K562 (cell line): ENCODE data around the gene CFAP107. TPM values are rescaled to one million over a fixed set of nuclear protein-coding genes. Genes with fewer than 3 reads are reported as not detected.
A peak's percentile ranks its signal among the peaks of the same experiment; 100 is the strongest.

Source experiments
- ASH1L ChIP-seq: fragments of 450-650 bp; IDR thresholded peaks from 2 replicates; pipeline ENCODE4 v1.6.1; 2018; ENCODE audit warnings: borderline replicate concordance, mild to moderate bottlenecking, low read depth; ENCODE audit not compliant: partially characterized antibody
- ATF3 ChIP-seq, 2 experiments: fragments of 450-650 bp in 1 of 2; sonication (generic) in 1 of 2; formaldehyde crosslinking in 1 of 2; IDR thresholded peaks in 1 of 2; conservative IDR thresholded peaks in 1 of 2; 2 replicates each; pipeline versions ENCODE4 v1.6.1 to v1.8.1; 2016 to 2023; ENCODE audit warnings: mild to moderate bottlenecking in 2 of 2, moderate library complexity in 2 of 2, inconsistent platforms in 1 of 2, missing genetic modification reagents in 1 of 2
- ATF6 ChIP-seq: sonication (generic); formaldehyde crosslinking; IDR thresholded peaks from 2 replicates; pipeline ENCODE4 v1.4.0; 2020; ENCODE audit warnings: mild to moderate bottlenecking, missing genetic modification reagents
- BRD4 ChIP-seq: fragments of 200-600 bp; sonication (generic); IDR thresholded peaks from 2 replicates; pipeline ENCODE4 v1.6.1; 2017; ENCODE audit warnings: inconsistent platforms
- CHCHD3 ChIP-seq: fragments of 250-450 bp; sonication (Bioruptor Pico); IDR thresholded peaks from 2 replicates; pipeline ENCODE4 v2.1.2; 2022; ENCODE audit warnings: mild to moderate bottlenecking
- DPF2 ChIP-seq: fragments of 450-650 bp; IDR thresholded peaks from 2 replicates; pipeline ENCODE4 v1.6.1; 2016
- HMBOX1 ChIP-seq: sonication (generic); IDR thresholded peaks from 2 replicates; pipeline ENCODE4 v1.6.1; 2016
- KLF6 ChIP-seq: fragments of 250-450 bp; sonication (Bioruptor Pico); IDR thresholded peaks from 2 replicates; pipeline ENCODE4 v1.4.0; 2020; ENCODE audit warnings: mild to moderate bottlenecking, moderate library complexity, borderline replicate concordance
- MEF2D ChIP-seq: conservative IDR thresholded peaks from 2 replicates; pipeline ENCODE4 v1.6.1; 2016; ENCODE audit warnings: low read depth, missing genetic modification characterization, missing compliant biosample characterization
- MTA1 ChIP-seq: fragments of 450-650 bp; IDR thresholded peaks from 2 replicates; pipeline ENCODE4 v1.6.1; 2017; ENCODE audit warnings: borderline replicate concordance
- PHB ChIP-seq: fragments of 250-450 bp; sonication (Bioruptor Pico); IDR thresholded peaks from 2 replicates; pipeline ENCODE4 v1.5.0; 2021
- RHOXF2B ChIP-seq: fragments of 250-450 bp; sonication (Bioruptor Pico); conservative IDR thresholded peaks from 2 replicates; pipeline ENCODE4 v1.5.1; 2021
- SMAD2 ChIP-seq: fragments of 150-350 bp; IDR thresholded peaks from 2 replicates; pipeline ENCODE4 v1.6.1; 2014; ENCODE audit warnings: low read depth, mild to moderate bottlenecking, low read length
- SMARCC2 ChIP-seq: fragments of 450-650 bp; IDR thresholded peaks from 2 replicates; pipeline ENCODE4 v1.6.1; 2017; ENCODE audit warnings: antibody characterized with exemption, moderate library complexity, mild to moderate bottlenecking, low read depth
- TCF3 ChIP-seq: sonication (generic); formaldehyde crosslinking; IDR thresholded peaks from 2 replicates; pipeline ENCODE4 v1.4.0; 2020; ENCODE audit warnings: mild to moderate bottlenecking, missing genetic modification reagents
- THAP7 ChIP-seq: fragments of 250-450 bp; sonication (Bioruptor Pico); IDR thresholded peaks from 2 replicates; pipeline ENCODE4 v1.5.0; 2021
- ZNF224 ChIP-seq: sonication (generic); formaldehyde crosslinking; IDR thresholded peaks from 2 replicates; pipeline ENCODE4 v1.8.0; 2022; ENCODE audit warnings: mild to moderate bottlenecking, missing genetic modification reagents
- ZNF277 ChIP-seq: fragments of 250-450 bp; sonication (Bioruptor Pico); IDR thresholded peaks from 2 replicates; pipeline ENCODE4 v1.8.0; 2022; ENCODE audit warnings: inconsistent platforms, mild to moderate bottlenecking, moderate library complexity, borderline replicate concordance
- ZNF282 ChIP-seq: sonication (generic); formaldehyde crosslinking; IDR thresholded peaks from 2 replicates; pipeline ENCODE4 v1.8.1; 2023; ENCODE audit warnings: missing genetic modification reagents
- ZNF3 ChIP-seq: fragments of 250-450 bp; sonication (Bioruptor Pico); IDR thresholded peaks from 2 replicates; pipeline ENCODE4 v1.5.0; 2021; ENCODE audit warnings: mild to moderate bottlenecking, moderate library complexity
- polyA plus RNA-seq, 8 experiments: library from polyadenylated mRNA; depleted of rRNA in 4 of 8; stranded (reverse) in 5 of 8; unstranded in 3 of 8; fragments of >200 nt; fragmentation: Nextera tagmentation in 2 of 8; fragmentation: Illumina TruSeq in 1 of 8; extraction: Ambion mirVana in 2 of 8; extraction: Trizol in 1 of 8; gene quantifications; 2 replicates each; pipeline versions ENCODE4 v1.2.1 to v1.2.3, GENCODE V29; 2011 to 2014; ENCODE audit warnings: inconsistent platforms in 1 of 8, missing spikeins in 1 of 8
- total RNA-seq, 7 experiments: library from RNA; depleted of rRNA in 6 of 7; stranded (reverse); fragments of >200 nt in 6 of 7; fragmentation: Illumina TruSeq in 2 of 7; extraction: Trizol in 2 of 7; gene quantifications; 2 replicates each; pipeline versions ENCODE4 v1.2.1 to v1.2.3, GENCODE V29; 2011 to 2021; ENCODE audit warnings: low replicate concordance in 1 of 7

CFAP107 gene
- total and polyA plus RNA-seq, 9 of the 15 experiments (the other 6 are each of a cell fraction or from before 2014, with no cell fraction given): 0.03 to 0.08 TPM; not detected in 7

- no peak for TF ChIP-seq CHCHD3 (CRISPR knock-in tag)
- TF ChIP-seq ASH1L: no peak
- no peak; the same call in 1 of the 2 replicates for TF ChIP-seq MTA1
- peak; percentile 95 for TF ChIP-seq ATF3 (IDR thresholded peaks at IDR 0.05)
- no peak for TF ChIP-seq ATF3 (CRISPR knock-in tag; conservative IDR thresholded peaks at IDR 0.05)
- no peak for TF ChIP-seq ZNF224 (CRISPR knock-in tag)
- TF ChIP-seq ATF6 (CRISPR knock-in tag): no peak
- no peak for TF ChIP-seq ZNF3 (CRISPR knock-in tag)
- TF ChIP-seq SMAD2: no peak
- no peak; the same call in none of the 2 replicates for TF ChIP-seq MEF2D
- peak; percentile 32; the same call in 1 of the 2 replicates for TF ChIP-seq HMBOX1
- TF ChIP-seq RHOXF2B (CRISPR knock-in tag): 0 out of 2 replicates have a peak, but pooled peaks have one; percentile 26
- 0 out of 2 replicates have a peak, but pooled peaks have one; percentile 21 for TF ChIP-seq TCF3
- no peak for TF ChIP-seq BRD4
- no peak for TF ChIP-seq ZNF277
- TF ChIP-seq PHB: no peak
- TF ChIP-seq ZNF282 (CRISPR knock-in tag): no peak
- TF ChIP-seq THAP7 (CRISPR knock-in tag): peak; percentile 23; the same call in 1 of the 2 replicates
- TF ChIP-seq SMARCC2: peak; percentile 60; the same call in 1 of the 2 replicates
- peak; percentile 55; the same call in 1 of the 2 replicates for TF ChIP-seq KLF6 (CRISPR knock-in tag)
- TF ChIP-seq DPF2: 0 out of 2 replicates have a peak, but pooled peaks have one; percentile 29
These were observed 641 bp upstream of the CFAP107 start (continued) for GRCh38 chr1:12745126-12745991.
